AML-193 (cell line): ENCODE results near the gene GRIN1.
"Not testable (repeated sequence)": the region's sequence is repeated elsewhere in the genome, so short reads cannot be mapped to it uniquely, and the experiment has no call there.

Source experiments
- DNase-seq, 2 experiments: peaks; one replicate each; lab custom pipeline; 2025; lab: John Stamatoyannopoulos, UW

GRIN1 gene

DNA sequence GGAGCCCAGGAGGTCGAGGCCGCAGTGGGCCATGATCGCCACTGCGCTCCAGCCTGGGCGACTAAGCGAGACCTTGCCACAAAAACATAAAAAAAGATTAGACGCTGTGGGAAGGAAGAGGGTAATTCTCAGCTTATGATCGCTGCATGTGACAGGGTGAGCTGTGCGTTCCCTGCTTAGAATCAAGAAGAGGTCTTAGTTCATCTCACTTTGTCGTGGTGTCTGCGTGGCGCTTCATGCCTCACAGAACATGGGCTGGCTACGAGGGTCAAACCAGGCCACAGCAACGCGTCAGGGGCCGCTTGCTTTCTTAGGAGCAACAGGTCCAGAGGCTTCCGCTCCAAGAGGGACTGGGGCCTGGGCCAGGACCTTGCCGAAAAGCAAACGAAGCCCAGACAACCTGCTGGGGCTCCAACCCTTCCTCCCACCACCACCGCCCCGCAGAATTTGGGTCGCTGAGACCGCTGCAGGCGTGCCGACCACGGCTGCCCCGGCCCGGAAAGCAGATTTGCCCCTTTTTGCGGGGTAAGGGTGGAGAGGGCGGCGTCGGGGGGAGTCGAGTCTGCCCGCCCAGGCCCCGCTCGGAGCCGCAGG, 10.0 kb upstream of the GRIN1 start:
- DNase-seq = no peak

DNA sequence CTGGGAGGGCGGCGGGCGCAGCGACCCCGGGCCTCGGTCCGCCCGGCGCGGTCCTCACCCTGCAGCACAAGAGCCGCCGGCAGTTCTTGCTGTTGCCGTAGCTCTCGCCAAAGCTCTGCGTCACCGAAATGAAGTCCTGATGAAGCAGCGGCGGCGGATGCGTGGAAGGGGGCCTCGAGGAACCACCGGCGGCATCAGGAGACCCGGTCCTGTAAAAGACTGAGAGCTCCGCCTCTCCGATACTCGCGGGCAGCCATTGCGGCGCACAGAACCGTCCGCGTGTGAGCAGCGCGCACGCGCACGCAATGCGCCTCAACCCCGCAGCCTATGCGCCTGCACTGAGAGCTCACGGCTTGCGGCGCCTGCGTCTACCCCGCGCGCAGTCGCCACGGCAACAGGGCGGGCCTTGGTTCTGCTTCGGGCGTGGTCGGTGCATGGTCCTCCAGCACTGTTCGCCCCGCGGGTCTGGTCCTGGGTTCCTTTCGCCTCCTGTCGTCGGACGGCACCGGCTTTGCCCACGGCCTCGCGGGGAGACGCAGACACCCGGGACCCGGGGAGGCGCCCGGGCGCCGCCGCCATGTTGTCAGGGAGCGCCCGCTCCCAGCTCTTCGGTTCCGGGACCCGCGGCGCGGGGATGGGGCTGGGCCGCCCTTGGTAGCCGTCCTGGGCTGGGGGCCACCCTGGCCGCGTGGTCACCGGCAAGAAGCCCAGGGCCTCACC, 9.3 kb upstream of the GRIN1 start:
- DNase-seq = peak; percentile 84 to 91

DNA sequence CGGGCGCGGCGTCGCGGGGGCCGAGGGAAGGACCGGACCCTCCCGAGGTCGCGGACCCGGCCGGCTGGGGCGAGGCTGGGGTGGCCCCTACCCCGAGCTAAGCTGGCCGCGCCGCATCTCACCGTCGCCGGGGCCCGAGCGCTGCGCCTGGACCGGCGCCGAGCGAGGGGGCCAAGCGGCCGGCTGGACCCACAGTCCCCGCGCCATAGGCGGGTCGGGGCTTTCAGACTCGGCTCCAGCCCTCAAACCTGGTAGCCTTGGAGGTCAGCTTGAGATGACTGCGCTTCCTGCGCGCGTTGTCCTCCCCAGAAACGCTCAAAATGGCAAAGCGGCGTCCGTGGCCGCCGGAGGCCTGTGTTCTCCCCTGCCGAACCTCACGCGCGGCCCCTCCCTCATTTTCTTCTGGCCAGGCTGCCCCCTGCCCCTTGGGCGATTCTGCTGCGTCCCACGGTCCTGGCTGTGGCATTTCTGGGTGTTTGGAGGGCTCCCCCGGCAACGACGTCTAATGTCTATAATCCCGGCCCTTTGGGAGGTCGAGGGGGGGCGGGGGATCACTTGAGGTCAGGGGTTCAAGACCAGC, 8.7 kb upstream of the GRIN1 start:
- no peak for DNase-seq

DNA sequence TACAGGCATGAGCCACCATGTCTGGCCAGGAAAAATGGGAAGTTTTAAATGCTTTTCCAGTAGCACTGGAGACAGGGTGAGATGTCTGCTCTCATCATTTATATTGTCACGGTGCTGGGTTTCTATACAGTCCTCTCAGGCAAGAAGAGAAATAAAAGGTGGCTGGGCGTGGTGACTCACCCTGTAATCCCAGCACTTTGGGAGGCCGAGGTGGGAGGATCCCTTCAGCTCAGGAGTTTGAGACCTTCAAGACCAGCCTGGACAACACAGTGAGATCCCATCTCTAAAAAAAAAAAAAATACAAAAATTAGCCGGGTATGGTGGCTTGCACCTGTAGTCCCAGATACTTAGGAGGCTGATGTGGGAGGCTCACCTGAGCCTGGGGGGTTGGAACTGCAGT, 4.8 kb upstream of the GRIN1 start:
- no peak for DNase-seq

DNA sequence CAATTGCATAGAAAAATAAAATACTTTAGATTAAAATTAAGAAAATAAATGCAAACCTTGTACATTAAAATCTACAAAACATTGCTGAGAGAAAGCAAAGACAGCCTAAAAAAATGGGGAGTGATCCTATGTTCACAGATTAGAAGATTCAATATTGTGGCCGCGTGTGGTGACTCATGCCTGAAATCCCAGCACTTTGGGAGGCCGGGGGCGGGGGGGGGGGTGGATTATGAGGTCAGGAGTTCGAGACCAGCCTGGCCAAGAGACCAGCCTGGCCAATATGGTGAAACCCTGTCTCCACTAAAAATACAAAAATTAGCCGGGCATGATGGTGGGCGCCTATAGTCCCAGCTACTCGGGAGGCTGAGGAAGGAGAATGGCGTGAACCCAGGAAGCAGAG, 3.8 kb upstream of the GRIN1 start:
- not testable (repeated sequence) for DNase-seq

DNA sequence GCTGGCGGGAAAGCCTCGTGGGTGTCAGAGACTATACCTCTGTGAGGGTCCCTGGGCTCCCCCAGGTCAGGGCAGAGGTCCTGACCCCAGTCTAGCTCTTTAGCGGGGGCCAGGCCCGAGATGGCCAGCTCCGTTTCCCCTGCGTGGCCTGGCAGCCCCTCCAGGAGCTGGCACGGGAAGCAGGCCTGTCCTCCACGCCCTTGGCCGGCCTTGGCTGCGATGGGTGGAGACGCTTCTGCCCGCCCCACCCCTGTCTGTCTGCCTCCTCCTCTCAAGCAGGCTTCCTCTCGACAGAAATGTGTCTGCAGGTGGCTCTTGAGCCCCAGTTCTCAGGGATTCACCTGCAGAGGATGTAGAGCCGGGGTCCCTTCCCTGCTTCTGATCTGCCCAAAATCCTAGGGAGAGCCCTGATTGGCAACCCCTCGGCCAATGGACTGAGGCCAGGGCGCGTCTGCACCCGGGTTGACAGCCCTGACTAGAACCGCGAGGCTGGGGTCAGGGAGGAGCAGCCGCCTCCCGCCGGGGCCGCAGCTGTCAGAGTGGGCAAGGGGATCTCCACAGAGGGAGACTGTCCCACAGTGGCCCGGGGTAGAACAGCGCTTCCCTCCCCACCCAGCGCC, 2.6 kb upstream of the GRIN1 start:
- DNase-seq = no peak

DNA sequence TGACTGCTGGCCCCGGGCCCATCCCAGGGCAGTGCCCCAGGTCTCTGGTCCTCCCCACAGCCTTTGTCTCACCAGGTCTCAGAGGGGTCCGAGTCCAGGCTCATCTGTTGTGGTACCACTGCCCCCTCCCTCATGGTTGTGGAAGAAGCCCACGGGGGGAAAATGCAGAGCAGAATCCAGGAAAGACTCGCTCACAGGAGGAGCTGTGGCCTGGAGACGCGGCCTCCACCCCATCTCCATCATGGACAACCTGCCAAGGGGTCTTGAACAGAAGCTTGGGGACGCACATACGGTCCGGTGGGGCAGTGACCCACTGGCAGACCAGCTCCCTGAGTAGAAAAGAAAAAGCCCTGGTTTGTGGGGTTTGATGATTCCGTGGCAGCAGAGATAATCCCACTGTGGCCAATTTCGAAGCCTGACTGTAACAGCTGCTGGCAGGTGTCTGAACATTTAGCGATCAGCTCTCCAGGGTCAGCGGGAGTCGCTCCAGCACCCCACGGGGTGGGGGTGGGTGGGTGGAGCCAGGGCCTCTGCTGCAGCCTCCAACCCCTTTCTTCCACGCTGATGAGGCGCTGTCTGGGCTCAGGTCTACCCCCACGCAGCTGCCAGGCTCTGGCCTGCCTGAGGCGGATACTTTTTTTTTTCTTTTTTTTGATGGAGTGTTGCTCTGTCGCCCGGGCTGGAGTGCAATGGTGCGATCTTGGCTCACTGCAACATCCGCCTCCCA, 1.9 kb upstream of the GRIN1 start:
- no peak for DNase-seq

DNA sequence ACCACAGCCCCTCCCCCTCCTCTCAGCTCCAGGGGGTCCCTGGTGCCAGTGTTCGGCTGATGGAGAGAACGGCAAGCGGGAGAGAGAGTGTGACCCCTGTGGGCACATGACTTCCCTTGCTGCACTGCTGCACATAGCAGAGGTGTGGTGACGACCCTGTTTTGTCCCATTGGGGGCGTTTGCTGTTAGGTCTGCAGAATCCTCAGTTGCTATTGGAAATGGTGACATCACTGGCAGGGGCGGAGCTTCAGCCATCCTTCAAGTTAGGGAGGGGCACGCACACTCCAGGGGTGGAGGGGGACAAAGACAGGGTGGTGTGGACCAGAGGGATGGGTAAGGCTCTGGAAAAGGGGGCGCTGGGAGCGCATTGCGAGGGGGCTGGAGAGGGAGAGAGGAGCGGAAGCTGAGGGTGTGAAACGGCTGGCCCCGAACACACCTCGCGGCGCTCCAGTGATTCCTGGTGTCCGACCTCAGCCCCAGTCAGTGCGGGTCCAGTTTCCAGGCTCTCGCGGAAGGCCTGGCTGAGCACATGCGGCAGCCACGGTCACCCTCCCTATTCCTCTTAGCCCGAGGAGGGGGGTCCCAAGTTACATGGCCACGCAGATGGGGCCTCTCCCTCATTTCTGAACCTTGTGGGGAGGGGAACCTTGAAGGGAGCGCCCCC, 764 bp upstream of the GRIN1 start:
- no peak for DNase-seq

DNA sequence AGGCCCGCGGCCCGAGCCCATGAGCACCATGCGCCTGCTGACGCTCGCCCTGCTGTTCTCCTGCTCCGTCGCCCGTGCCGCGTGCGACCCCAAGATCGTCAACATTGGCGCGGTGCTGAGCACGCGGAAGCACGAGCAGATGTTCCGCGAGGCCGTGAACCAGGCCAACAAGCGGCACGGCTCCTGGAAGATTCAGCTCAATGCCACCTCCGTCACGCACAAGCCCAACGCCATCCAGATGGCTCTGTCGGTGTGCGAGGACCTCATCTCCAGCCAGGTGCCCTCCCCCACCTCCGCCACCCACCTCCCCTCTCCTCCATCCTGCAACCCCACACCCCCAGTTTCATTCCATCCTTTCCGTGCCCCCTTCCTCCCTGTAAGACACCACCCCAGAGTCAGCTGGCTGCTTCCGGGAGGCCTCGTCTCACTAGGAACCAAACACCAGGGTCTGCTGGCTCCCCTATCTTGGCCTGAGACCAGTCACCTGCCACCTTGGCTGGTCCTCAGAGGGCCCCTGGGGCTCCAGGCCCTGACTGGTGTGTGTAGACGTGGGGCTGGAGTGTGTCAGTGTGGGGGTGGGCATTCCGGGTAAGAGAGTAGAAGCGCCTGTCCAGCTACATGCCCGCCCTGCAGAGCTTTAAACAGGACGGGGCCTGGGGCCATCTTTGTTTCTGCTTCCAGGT, 655 bp downstream of the GRIN1 start:
- no peak for DNase-seq

DNA sequence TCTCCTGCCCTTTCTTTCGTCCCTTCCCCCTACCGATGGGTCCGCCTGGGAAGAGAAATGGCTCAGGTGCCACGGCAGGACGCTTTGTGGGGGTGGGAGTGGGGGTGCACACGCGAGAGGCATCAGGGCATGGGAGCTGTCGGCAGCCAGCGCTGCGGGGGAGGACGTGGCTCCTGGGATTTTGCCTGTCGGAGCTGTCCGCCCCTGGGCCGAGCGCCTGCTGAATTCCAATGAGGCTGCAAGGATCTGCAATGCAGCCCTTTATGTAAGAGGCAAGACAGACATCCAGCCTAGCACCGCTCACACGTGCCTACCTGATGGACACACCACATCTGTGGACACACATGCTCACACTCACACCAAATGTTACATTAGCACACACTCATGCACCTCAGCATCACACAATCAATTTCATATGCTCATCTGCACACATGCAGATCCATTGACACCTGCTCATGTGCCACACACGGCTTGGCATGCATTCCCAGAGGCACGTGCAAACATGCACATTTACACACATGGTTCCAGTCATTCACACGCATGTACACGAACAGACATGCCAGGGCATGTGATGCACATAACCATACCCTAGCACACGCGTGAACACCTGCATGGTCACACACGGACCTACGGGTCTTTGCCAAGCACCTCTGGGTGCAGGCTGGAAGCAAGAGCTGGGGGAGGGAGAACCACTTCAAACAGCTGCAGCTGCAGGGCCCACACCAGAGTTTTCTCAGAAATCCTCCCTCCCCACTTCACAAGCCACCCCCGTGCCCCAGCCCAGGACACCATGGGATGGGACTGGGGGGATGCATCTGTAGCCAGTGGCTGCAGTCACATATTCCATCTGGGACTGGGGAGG, 1.4 kb downstream of the GRIN1 start:
- DNase-seq = no peak

DNA sequence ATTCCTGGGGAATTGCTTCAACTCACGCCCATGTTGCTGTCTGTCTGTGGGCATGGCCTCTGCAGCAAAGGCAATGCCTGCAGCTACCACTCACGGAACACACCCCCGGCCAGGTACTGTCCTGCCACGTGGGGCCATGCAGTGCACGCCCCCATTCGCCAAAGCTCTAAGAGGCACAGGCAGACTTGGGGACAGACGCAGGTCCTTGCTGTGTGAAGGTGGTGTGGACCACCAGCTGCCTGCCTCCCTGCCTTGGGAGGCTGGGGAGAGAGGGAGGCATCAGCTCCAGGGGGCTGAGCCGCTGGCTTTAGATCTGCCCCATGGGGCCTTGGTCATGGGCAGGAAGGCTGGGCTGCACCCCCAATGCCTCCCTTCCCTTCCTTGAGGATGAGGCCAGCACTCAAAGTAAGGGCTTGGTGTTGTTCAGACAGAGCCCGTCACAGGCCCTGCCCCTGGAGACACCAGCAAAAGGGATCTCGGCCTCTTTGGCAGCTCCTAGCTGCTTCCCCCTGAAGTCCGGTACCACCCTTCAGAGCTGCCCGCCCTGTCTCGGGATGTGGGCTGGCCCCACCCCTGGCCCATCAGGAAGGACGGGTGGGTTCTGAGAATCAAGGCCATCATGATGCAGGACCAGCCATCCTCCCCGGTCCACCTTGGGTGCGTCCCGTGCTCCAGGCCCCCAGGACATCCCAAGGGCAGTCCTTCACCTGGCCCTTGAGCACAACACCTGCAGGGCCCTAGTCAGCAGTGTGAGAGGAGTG, 2.3 kb downstream of the GRIN1 start:
- no peak for DNase-seq

DNA sequence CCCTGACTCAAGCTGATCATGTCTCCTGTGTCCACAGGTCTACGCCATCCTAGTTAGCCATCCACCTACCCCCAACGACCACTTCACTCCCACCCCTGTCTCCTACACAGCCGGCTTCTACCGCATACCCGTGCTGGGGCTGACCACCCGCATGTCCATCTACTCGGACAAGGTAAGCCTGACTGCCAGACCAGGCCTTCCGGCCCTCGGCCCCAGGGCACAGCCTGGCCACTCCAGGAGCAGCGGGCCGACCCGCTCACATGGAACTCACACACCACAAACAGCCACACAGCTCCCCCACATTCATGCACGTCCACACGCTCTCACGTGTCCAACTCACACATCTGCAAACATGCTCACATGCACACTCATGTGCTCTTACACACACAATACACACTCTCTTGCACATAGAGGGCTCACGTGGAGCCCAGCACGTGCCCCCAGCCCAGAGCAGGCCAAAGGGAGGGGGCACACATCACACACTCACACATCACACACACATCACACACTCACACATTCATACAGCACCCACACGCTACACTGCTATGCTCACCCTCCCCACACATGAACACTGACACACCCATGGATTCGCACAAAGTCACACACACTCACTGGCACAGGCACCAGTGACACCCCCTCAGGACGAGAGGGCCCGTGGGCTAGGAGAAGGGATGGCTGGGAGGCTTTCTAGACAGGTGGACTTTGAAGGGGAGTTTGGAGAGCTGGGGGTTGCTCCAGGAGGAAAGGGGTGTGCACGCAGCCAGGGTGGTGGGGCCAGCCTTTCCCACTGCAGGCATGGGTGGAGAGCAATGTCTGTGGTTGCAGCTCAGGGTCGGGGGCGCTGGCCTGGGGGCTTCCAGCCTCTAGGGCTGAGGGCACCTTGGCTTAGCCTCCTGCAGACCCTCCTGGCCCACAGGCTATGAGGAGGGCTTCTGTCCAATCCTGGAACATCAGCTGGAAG, 3.3 kb downstream of the GRIN1 start:
- no peak for DNase-seq

DNA sequence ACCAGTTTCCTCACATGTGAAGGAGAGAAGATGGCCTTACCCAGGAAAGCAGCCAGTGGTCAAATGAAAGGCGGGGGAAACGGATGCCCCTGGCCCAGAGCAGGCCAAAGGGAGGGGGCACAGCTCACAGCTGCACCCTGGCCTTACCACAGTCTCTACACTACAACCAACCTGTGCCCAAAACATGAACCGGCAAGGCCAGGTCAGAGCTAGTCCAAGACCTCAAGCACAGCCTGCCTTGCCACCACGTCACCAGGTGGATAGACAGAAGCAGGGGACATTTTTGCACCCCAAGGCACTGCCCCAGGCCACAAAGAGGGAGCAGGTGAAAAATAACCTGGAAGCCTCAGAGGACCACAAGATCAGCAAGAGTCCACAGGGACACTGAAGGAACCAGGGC, 4.5 kb downstream of the GRIN1 start:
- no peak for DNase-seq

DNA sequence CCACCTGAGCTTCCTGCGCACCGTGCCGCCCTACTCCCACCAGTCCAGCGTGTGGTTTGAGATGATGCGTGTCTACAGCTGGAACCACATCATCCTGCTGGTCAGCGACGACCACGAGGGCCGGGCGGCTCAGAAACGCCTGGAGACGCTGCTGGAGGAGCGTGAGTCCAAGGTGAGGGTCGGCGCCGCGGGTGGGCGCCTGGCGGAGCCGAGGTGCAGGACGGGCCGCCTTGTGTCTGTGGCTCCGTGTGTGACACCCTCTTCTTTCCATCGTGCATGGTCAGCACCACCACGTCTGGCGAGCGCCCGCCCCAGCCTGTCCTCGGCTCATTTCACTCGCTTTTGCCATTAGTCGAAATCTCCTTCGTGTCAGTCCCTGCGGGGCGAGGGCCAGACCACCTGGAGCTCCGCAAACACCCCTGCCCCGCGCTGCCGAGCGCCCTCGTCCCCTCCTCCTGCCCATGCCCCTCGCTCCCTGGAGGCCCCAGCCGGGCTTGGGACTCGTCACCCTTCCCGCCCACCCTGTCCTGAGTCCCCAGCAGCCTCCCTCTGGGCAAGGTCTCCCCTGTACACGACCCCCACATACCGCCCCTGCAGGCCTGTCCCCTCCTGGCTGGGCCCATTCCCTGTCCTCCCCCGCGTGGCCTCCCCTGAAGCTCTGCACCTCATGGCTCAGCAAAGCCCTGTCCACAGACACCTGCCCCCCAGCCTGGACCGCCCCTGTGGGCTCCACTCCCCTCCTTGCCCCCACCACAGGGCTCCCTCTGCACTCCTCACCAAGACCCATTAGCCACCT, 7.0 kb downstream of the GRIN1 start:
- DNase-seq = no peak

DNA sequence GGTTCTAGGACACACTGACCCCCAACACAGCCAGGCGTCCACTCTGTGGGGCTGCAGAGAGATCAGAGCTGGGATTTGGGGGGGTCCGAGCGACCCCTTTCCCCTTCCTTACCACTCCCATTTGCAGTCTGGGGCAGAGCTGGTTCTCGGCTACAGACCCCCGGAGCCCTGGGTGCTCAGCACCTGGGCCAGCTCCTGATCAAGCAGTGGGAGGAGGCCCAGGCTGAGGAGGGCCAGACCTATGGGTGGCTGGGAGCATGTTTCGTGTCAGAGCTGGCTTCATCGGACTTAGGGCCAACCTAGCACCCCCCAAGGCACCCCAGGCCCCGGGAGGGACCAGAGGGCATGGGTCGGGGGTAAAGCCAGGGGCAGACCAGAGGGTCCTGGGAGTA, 7.6 kb downstream of the GRIN1 start:
- DNase-seq = no peak

DNA sequence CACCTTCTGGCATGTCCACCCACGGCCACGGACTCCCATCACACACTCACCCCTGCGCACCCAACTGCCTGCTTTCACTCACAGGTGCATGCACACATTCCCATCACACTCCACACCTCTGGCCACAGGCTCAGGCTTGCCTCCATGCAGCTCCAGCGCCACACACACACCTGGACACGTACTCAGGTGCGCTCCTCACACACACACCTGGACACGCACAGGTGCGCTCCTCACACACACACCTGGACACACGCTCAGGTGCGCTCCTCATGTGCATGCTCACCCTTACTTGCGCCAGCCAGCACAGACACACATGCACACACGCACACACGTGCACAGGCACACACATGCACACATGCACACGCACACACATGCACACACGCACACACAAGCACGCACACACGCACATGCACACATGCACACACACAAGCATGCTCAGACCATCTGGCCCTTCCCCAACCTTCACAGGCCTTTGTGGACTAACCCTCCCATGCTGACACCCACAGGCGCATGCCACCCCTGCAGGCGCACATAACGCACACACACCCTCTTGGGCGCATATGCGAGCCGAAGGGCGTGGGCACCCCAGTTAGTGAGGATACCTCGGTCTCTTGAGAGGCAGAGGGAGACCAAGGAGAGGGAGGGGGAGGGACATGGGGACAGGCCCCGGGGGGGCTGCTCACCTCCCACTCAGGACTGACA, 8.3 kb downstream of the GRIN1 start:
- DNase-seq = no peak

DNA sequence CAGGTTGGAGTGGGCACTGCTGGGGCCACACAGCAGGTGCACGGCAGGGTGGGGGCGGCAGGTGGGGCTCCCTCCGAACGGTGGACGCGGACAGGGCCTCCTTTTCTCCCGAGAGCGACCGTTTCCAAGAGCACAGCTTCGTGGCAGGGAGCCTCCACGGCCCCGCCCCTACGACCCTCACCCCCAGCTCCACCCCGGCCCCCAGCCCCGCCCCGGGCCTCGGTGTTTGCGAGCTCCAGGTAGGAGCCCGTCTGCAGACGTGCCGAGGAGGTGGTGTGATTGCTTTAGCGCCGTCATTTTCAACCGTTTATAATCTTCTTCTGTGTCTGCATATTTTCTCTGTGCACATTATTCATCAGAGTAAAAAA, 8.8 kb downstream of the GRIN1 start:
- DNase-seq = no peak
